COLO829 (cell line): ENCODE results near the gene ERRFI1.

ENCODE experiments used
- DNase-seq: peaks from one replicate; pipeline ENCODE4 v3.0.0; 2012; ENCODE audit warnings: low spot score

Gene ERRFI1

GRCh38 chr1:8003438-8004112 is 22.5 kb downstream of the ERRFI1 start:
- DNase-seq: no peak

GRCh38 chr1:8002921-8003320 is 23.2 kb downstream of the ERRFI1 start:
- DNase-seq: no peak

GRCh38 chr1:8002329-8002910 is 23.7 kb downstream of the ERRFI1 start:
- no peak for DNase-seq

GRCh38 chr1:7995437-7995836 is 30.7 kb downstream of the ERRFI1 start:
- DNase-seq: no peak

GRCh38 chr1:7994827-7995226 is 31.3 kb downstream of the ERRFI1 start:
- DNase-seq: no peak

- DNase-seq: no peak
Measured at GRCh38 chr1:7993593-7994479, 32.3 kb downstream of the ERRFI1 start.

GRCh38 chr1:7992885-7993284 is 33.2 kb downstream of the ERRFI1 start:
- no peak for DNase-seq

- DNase-seq: no peak
Measured at GRCh38 chr1:7991504-7992440, 34.3 kb downstream of the ERRFI1 start.

GRCh38 chr1:7989762-7990428 is 36.2 kb downstream of the ERRFI1 start:
- no peak for DNase-seq

- DNase-seq: no peak
Measured at GRCh38 chr1:7988576-7988975, 37.5 kb downstream of the ERRFI1 start.

GRCh38 chr1:7987528-7987927 is 38.6 kb downstream of the ERRFI1 start:
- no peak for DNase-seq

- no peak for DNase-seq
Measured at GRCh38 chr1:7985851-7986612, 40.1 kb downstream of the ERRFI1 start.

- DNase-seq: no peak
Measured at GRCh38 chr1:7984811-7985210, 41.3 kb downstream of the ERRFI1 start.

GRCh38 chr1:7983086-7983778 is 42.9 kb downstream of the ERRFI1 start:
- DNase-seq: no peak

- no peak for DNase-seq
Measured at GRCh38 chr1:7980984-7981383, 45.1 kb downstream of the ERRFI1 start.

GRCh38 chr1:7975212-7975865 is 50.8 kb downstream of the ERRFI1 start:
- peak; percentile 71 for DNase-seq

GRCh38 chr1:7973086-7973485 is 53.0 kb downstream of the ERRFI1 start:
- DNase-seq: no peak

- DNase-seq: no peak
Measured at GRCh38 chr1:7972285-7972684, 53.8 kb downstream of the ERRFI1 start.

GRCh38 chr1:7971024-7971423 is 55.1 kb downstream of the ERRFI1 start:
- DNase-seq: no peak
